ENCODE results near the gene POU2F1. TPM values are rescaled to one million over a fixed set of nuclear protein-coding genes. Genes with fewer than 3 reads are reported as not detected.

POU2F1 gene
- total RNA-seq, 1 experiment from 2014 or later = 6.0 TPM

- DNase-seq (ENCODE audit: low spot score) = no peak
Measured at GRCh38 chr1:167441222-167441621, 220.5 kb downstream of the POU2F1 start.

DNA sequence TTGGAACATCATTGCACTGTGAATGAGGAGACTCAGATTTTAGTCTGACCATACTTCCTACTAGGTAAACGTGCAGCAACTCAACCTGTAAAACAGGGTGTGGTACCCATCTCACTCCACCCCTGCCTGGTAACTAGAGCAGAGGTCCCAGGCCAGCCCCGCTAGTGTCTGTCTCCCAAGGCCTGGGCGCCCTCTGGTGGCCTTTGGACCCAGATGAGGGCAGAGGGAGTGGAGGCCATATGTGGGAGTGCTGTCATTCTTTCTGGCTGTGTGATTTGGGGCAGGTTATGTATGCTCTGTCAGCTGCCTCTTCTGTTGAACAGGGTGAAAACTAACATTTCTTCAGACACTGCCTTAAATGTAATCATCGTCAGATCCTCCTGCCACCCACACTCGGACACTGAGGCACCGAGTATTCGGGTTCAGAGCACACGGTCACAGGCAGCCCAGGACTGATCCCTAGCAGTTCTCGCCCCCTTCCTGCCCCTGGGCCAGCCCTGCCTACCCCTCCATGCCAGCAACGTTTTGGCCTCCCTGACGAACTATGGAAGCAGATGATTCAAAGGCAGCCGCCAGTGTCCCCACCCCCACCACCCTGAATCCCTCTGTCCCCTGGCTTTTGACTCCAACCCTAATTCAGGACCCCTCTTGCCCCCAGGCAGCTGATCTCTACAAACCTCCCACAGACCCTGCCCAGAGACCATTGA is 221.6 kb downstream of the POU2F1 start:
- DNase-seq (ENCODE audit: low spot score) = peak; percentile 80

- no peak for DNase-seq (ENCODE audit: low spot score)
Measured at GRCh38 chr1:167442854-167443565, 222.3 kb downstream of the POU2F1 start.

GRCh38 chr1:167443757-167444156 is 223.1 kb downstream of the POU2F1 start:
- DNase-seq (ENCODE audit: low spot score) = no peak

- no peak for DNase-seq (ENCODE audit: low spot score)
Measured at GRCh38 chr1:167446966-167447365, 226.3 kb downstream of the POU2F1 start.

DNA sequence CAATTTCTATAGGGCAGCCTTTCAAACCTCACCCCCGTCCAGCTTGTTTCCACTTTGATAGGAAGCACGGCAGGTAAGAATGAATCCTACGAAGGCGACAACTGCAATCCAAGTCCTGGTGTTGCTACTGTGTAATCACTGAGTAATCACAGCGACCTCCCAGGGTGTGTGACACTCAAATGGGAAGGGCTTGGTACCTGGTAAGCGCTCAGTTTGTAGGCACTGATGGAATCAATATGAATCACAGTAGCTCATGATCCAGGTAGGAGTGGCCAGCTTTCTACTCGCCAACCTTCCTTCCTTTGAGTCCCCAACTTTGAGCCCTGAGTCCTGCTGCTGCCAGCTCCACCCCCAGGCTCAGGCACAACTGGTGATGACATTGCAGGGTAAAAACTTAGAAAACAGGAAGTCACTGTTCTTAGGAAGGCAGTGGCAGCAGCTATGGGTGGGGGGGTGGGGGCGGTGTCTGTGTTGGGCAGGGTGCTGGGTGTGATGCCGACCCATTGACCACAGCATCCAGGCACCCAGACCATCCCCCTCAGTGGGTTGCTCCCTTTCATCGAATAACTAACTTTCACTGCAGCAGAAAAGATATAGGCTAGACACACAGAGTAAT is 226.9 kb downstream of the POU2F1 start:
- DNase-seq (ENCODE audit: low spot score) = peak; percentile 83

- DNase-seq (ENCODE audit: low spot score) = no peak
Measured at GRCh38 chr1:167450843-167451242, 230.2 kb downstream of the POU2F1 start.

- DNase-seq (ENCODE audit: low spot score) = no peak
Measured at GRCh38 chr1:167452483-167452882, 231.8 kb downstream of the POU2F1 start.

- no peak for DNase-seq (ENCODE audit: low spot score)
Measured at GRCh38 chr1:167453123-167453522, 232.4 kb downstream of the POU2F1 start.

GRCh38 chr1:167454304-167454893 is 233.7 kb downstream of the POU2F1 start:
- DNase-seq (ENCODE audit: low spot score) = peak; percentile 11

DNA sequence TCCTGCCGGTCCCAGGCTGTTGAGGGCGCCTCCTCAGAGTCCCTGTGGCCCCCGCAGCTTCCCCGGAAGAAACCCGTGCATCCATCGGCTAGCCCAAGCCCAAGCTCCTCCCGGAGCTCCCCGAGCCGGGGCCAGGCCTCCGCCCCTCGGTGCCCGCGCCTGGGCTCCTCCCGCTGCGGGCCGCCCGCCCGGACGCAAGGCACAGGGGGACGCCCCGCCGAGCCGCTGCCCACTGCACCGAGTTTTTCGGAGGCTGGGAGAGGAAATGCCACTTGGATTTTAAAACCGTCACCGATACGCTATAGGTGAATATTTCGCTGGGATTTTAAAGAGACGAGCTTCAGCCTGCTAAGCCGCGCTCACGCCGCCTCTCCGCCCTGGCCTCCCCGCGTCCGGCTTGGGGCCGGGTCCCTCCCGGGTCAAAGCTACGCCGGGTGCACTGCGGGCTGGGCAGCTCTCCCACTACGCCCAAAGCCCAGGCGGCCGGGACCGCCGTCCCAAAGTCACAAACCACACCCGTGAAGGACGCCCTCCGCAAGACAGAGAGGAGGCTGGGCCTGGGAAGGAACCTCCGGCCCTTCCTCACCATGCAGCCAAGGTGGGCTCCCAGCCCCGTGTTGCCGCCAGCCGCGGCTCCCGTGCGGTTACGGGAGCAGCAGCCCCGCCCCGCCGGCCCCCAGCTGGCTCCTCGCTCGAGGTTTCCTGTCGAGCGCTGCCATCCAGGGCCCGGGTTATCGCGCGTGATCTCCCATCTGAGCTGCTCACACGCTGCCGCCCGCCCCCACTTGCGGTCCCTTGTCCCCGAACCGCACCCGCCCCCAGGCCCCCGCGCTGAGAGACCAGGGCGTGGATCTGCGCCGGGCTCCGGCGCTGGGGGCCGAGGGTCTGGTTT is 234.5 kb downstream of the POU2F1 start:
- DNase-seq (ENCODE audit: low spot score) = peak; percentile 54

DNA sequence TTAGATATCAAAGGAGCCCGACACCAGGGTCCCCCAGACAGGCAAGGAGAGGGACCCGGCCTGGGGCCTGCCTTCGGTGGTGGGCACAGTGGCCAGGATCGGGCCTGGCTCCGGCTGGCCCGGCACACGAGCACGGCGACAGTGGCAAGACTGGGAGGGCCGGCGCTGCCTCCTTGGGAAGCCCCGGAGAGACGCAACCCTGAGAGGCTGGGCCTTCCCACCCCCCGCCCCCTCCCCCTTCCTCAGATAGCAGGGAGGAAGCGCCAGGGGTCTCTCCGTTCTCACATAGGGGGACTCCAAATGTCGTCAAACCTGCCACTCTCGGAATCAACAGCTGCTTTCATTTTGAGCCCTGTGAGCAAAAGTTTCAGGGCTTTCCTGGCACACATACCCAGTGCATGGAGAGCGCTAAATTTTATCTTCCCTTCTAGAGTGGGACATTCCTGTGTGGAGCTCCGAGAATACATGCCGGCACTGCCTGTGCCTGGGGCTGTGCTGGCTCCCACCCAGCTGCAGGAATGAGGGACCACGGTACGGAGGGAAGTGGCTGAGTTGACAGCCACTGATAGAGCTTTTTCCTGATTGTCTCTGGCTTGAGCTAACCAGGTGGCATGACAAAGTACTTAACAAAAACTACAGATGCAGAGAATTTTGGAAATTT is 235.2 kb downstream of the POU2F1 start:
- DNase-seq (ENCODE audit: low spot score) = no peak

DNA sequence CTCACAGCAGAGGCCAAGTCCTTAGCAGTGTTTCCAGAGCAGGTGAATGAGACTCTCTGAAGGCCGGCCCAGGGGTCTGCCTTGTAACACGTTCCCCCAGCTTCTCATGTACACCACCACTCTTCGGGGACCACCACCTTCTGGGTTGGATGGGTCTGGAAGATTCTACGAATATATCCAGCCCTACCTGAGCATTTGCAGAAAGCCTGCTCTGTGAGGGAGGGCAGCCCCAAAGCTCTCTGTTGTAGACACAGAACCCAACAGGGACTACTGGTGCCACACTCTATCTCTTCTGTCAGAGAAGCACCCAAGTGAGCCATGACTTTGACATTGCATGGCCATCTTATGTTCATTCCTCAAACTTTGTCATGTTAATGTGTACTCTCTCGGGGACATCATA is 235.8 kb downstream of the POU2F1 start:
- no peak for DNase-seq (ENCODE audit: low spot score)

DNA sequence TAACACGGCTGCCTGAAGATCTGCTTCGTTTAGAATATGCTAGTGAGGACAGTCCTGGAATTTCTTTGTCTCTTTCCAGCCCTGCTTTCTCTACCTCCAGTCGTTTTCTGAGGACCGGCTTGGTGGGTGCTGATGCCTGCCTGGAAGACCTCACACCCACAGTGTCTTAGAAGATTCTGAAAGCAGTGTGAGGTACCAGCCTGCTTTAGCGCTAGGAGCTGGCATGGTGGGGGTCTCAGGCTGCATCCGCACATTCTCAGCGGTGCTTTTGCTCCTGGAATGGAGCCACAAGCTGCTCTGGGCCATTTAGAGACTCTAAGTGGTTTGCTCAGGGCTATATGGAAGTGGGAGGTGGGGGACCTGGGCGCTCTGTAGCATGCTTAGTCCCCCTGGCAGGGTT is 236.2 kb downstream of the POU2F1 start:
- no peak for DNase-seq (ENCODE audit: low spot score)

- no peak for DNase-seq (ENCODE audit: low spot score)
Measured at GRCh38 chr1:167457936-167458584, 237.4 kb downstream of the POU2F1 start.

- no peak for DNase-seq (ENCODE audit: low spot score)
Measured at GRCh38 chr1:167460836-167461235, 240.2 kb downstream of the POU2F1 start.

DNA sequence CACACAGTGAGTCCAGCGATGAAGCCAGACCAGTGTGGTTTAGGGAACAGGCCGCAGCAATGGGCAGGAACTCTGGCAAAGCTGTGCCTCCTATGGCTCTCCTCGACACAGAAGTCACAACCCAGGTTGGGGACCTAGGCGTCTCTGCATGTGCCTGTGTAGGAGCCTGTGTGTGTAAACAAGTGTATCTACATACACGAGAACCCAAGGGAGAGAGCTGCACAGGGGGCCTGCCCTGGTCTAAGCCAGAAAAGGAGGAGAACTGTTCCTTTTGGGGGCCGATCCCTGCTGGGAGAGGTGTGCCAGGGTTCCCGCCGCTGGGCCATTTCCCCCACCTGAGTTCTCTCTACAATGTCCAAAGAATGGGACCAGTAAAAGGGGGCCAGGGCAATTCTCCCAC is 241.7 kb downstream of the POU2F1 start:
- no peak for DNase-seq (ENCODE audit: low spot score)

DNA sequence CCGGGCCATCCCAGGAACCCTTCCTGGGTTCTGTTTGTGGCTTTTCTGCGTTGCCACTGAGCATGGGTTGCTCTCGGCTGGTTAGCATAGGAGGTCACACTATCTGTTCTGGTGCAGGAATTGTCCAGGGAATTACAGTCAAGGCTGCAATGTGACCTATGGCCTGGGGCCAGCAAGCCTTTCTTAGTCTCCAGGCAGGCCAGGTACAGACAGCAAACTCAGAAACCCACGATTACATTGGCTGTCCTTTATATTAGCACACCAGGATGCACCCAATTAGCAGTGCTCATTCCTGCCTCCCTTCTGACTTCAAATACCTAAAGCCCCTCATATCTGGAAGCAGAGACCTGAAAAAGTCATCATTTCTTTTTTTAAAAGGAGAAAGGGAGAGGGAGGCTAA is 242.4 kb downstream of the POU2F1 start:
- DNase-seq (ENCODE audit: low spot score) = no peak

GRCh38 chr1:167463875-167464575 is 243.3 kb downstream of the POU2F1 start:
- no peak for DNase-seq (ENCODE audit: low spot score)

DNA sequence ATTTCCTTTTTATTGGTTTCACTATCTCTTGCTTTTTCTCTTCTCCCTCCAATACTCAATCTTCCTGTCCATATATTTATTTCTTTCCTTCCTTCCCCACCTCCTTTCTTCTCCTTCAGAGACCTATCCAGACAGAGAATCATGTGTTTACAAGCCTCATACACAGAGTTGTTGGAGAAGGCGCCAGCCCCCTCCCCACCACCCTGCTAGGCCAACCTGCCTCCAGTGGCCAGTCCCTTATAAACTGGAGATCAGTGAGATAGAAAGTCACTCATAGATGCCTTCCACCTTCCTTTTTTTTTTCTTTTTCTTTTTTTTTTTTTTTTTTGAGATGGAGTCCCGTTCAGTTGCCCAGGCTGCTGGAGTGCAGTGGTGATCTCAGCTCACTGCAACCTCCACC is 244.3 kb downstream of the POU2F1 start:
- no peak for DNase-seq (ENCODE audit: low spot score)
